HG03354 (cell line): ENCODE results near the gene KIAA1671.
"Not testable (repeated sequence)": the region's sequence is repeated elsewhere in the genome, so short reads cannot be mapped to it uniquely, and the experiment has no call there.

Experiments
- ATAC-seq: cut with Tn5 transposase; IDR thresholded peaks from one replicate; pipeline ENCODE4 v1.9.1; 2021; ENCODE audit warnings: mild to moderate bottlenecking; ENCODE audit not compliant: unreplicated experiment, poor library complexity, severe bottlenecking

The KIAA1671 gene

DNA sequence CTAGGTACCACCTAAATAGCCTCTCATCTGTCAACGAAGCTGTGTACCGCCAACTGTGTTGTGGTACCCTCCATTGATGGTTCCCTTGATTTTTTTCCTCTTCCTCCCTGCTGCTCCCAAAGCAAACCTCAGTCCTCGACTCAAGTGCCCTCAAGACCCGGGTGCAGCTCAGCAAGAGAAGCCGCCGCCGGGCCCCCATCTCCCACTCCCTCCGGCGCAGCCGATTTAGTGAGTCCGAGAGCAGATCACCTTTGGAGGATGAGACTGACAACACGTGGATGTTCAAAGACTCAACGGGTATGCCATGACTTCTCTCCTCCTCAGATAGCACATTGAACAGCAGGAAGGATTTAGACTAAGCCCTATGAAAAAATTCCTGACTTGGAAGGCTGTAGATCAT, 224.7 kb downstream of the KIAA1671 start:
- ATAC-seq = no peak

DNA sequence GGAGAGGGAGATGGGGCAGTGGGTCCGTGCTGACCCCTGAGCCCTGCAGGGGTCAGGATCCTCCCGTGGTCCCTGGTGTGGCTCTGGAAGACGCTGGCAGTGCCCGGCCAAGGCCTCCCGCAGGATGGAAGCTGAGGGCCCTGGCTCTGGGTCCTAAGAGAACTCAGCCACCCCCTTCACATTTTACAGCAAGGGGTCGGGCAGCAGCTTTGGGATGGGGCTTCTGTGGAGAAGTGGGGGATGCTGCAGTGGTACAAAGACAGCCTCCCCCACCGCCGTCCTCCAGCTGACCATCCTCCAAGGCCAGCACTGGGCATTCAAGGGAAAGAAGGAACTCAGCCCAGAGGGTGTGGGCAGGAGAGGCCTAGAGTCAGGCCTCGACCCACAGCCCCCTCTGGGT, 225.4 kb downstream of the KIAA1671 start:
- no peak for ATAC-seq

DNA sequence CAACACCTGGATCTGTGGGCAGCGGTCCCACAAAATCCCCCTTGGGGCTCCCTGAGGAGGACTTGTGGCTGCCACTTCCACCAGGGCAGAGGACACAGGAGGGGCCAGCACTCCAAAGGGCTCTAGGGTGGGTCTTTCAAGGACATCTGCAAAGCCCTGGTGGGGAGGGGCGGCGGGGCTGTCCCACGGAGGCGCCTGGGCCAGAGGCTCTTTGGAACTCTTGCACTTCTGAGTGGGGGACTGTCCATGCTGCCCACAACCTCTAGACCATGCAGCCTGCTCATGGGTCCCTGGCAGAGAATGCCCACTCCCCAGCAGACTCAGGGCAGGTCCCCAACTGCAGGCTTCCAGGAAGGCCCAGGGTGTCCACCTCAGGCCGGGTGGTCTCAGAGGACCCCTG, 225.8 kb downstream of the KIAA1671 start:
- not testable (repeated sequence) for ATAC-seq

DNA sequence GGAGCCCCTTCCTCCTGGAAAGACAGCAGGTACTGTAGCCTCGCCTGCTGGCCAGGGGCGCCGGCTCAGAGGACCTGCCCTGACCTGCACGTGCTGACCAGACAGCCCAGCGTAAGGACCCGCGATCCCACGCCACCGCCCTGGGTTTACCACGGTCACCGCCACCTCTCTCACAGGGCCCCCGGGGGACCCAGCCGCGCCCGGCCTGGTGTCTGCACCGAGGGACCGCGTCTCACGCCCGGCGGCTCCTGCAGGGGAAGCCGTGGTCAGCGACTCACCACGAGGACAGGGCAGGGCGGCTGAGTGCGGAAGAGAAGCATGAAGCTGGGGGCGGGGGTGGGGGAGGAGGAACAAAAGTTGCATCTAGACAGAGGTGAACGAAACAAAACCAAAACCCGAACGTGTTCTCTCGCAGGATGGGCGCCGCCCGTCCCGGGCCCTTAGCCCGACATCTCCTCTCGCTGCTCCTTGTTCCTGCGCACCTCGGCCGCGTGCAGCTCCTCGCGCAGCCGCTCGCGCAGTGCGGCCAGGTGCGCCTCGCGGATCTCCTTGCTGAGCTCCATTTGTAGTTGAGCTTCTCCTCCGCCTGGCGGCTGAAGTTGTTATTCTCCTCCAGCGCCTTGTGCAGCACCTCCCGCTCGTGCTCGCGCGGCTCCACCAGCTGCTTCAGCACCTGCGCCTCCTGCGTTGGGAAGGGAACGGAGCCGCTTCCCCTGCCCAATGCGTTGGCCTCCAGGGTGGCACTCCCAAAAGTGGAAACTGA, 226.5 kb downstream of the KIAA1671 start:
- not testable (repeated sequence) for ATAC-seq

DNA sequence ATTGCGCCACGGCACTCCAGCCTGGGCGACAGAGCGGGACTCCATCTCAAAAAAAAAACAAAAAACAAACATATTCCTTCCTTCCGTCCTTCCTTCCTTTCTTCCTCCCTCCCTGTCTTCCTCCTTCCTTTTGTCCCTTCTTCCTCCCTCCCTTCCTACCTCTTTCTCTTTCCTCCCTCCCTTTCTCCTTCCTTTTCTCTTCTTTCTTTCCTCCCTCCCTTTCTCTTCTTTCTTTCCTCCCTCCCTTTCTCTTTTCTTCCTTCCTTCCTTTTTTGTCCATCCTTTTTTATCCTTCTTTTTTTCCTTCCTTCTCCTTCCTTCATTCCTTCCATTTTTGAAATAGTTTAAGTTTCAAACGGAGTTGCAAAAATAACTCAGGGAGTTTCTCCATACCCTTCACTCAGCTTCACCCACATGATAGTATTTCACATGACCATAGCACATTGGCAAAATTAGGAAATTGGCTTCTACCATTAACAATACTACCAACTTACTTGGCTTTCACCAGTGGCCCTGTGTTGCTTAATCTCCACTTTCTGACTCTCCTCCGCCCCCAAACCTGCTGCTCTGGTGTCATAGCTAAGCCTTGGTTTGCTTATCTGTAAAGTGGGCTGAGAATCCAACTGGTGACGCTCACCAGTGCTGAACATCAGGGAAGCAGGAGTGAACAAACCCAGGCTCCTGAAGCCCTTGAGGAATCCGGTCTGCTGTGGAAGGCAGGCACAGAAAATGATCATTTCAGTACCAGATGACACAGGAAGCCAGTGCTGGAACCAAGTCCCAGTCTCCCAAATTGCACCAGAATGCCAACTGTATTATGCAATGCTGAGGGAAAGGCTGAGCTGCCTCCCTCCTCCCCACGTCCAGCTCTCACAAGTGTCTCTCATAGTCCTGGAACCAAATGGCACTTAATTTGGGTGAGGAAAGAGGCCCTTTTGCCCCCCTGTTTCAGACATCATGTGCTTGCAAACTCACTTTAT, 229.9 kb downstream of the KIAA1671 start:
- no peak for ATAC-seq

DNA sequence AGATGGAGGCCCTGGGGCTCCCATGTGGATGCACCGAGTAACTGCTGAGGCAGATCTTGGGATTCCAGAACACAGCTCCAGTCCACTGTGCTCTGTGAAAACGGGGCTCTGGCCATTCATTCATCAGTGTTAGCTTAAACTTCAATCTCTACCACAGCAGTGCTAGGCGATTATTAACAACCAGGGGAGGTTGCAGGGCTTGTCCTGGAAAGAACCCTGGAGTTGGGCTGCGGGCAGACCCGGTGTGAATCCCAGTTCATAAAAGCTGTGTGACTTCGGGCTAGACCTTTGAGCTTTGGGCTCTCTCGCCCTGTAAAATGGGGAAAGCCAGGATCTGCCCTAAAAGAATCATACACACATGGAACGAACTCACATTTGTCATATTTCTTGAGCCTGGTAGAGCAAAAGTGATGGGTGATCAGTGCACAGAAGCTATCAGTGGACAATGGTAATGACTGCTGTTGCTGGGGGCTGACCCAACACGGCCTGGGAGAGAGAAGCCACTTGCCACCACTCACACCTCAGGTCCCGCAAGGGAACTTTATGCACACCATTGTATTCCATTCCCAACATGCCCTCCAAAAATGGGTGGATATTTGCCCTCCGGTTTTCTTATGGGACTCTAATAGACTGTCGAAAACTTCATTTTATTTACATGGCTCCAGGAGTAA, 231.6 kb downstream of the KIAA1671 start:
- no peak for ATAC-seq

DNA sequence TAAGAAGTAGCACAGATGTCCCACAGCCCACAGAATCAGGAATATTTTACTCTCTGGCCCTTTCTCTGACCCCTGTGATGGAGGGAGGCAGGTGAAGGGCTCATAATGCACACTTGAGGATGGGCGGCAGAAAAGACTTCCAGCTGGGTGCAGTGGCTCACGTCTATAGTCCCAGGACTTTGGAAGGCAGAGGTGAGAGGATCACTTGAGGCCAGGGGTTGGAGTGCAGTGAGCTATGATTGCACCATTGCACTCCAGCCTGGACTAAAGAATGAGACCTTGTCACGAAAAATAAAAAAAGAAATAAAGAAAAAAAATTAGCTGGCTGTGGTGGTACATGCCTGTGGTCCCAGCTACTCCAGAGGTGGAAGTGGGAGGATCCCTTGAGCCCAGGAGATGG, 233.6 kb downstream of the KIAA1671 start:
- no peak for ATAC-seq

DNA sequence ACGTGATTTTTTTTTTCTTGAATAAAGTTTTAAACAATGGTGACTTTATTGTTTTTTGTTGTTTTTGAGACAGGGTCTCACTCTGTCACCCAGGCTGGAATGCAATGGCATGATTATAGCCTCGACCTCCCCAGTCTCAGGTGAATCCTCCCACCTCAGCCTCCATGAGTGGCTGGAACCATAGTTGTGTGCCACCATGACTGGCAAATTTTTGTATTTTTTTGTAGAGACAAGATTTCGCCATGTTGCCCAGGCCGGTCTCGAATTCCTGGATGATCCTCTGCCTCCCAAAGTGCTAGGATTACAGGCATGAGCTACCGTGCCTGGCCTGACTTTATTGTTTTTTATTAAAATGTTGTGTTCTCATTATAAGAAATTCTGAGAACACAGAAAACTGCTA, 235.0 kb downstream of the KIAA1671 start:
- no peak for ATAC-seq

DNA sequence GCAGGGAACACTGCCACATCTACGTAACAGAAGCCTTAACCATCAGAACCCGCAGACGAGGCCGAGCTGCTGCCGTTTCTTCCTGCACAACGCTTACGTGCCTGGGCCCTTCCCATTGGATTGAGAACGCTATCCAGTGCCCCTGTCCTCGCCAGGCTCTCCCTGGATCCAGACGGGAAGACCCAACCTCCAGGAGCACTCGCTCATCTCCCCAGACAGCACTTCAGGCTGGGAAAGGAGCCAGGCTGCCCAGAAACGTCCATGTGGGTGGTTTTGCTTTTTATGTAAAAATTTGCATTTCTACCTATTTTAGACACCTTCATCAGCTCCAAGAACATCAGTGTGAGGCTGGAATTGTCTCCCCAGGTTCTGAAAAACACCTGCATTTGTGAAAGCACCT, 239.9 kb downstream of the KIAA1671 start:
- no peak for ATAC-seq

DNA sequence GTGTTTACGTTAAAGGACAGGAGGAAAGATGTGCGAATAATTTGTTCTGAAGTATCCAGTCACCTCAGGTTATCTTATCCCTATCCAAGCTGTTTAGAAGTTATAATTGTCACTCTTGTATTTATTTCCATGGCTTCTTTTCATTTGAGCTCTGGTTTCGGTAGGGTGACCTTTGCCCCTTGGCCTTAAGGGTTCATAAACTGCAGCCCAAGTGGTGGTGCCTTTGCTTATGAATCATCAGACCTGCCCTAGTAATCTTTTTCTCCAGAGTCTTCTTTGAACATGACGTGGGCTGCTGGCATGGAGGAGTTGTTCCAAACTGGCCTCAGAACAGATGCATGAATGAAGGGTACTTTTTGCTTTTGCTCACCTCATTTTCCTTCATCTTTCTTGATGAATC, 240.6 kb downstream of the KIAA1671 start:
- no peak for ATAC-seq

DNA sequence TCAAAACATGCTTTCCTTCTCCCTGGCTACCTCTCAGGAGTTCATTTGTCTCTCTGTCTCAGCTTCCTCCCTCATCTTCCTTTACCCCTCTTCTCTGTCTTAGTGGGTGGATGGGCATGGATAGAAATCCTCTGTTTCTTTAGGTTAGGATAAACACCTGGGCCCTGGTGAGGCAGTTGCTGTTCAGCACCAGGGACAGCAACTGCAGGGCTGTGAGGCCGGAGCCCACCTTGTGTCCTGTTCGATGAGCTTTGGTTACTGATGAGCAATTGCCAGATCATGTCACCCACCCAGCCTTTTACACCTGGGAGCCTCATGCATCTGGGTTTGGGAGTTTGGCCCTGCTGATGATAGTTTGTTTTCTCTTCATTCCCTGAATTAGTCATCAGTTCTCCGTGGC, 241.0 kb downstream of the KIAA1671 start:
- ATAC-seq = no peak

DNA sequence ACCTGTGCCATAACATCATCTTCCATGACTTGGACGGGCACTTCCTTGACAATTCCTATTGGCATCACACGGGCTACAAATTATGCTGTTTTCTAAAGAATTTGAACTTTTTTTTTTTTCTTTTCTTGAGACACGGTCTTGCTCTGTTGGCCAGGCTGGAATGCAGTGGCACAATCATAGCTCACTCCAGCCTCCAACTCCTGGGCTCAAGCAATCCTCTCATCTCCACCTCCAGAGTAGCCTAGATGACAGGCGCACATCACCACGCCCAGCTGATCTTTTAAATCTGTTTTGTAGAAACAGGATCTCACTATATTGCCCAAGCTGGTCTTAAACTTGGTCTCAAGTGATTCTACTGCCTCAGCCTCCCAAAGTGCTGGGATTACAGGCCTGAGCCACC, 243.8 kb downstream of the KIAA1671 start:
- ATAC-seq = no peak

DNA sequence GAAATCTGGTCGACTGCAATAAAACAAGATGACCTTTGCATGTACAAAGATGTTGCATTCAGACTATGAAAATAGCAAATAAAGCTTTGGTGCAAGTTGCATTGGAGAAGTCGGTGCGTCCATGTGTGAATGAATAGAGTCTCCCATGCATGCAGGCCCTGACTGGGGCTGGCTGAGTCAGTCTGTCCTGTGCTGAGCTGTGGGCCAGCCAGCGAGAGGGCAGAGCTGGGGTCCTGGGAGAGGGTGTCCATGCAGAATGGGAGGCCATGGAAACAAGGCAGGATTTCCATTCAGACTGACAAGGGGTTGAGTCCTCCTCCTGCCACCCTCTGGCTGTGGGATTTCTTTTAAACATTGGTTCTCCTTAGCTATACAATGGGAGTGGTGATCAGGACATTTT, 244.8 kb downstream of the KIAA1671 start:
- no peak for ATAC-seq

DNA sequence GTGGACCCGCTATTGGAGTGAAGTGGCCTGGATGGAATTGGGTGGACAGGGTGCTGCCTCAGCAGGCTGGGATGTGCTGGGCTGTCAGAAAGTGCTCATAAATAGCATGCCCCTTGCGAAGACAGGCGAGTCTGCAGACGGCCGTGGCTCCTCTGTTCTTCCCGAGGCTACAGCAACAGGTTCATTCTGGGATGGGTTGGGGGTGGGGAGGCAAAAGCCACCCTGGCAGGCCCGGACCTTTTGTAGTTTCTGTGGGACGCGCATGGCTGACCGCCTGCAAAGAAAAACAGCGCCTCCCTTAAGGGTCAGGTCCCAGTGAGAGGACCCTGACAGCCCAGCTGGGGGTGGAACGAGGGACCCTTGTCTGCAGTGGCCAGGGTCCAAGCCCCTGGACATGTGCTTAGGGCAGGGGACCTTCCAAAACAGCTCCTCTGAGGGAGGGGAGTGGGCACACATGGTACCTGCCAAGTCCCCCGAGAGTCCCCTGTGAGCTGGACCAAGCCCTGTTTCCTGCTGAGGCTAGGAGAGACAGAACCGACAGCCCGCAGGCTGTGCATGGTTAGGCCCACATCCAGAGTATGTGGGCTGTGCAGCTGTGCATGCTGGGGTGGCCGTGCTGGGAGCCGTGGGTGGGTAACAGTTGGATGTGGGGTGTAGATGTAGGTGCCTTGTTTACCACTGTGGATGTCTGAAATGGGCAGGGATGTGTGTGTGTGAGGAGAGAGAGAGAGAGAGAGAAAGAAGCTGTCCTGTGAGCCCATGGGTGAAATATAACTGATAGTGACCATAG, 247.4 kb downstream of the KIAA1671 start, which contains the start of gene CRYBB3:
Gene CRYBB3, plus strand, starts transcription at position 128 of the 790 bp plus-strand sequence. CDS start 1,539 bp downstream, outside the sequence.
- no peak for ATAC-seq

DNA sequence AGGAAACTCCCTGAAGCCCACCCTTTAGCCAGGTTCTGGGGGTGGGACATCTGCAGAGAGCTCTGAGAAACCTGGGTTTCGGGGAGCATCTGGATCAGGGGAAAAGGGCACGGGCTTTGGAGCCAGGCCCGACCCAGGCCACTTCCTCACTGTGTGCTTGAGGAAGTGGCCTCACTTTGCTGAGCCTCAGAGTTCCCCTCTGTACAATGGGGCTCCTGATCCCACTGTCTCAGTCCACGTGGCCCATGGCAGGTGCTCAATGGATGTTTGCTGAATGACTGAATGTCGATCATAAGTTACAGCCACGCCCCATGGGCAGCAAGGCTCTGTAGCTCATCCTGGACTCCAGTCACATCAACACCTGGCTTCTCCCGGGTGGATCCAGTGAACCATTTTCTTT, 248.5 kb downstream of the KIAA1671 start:
- ATAC-seq = no peak

DNA sequence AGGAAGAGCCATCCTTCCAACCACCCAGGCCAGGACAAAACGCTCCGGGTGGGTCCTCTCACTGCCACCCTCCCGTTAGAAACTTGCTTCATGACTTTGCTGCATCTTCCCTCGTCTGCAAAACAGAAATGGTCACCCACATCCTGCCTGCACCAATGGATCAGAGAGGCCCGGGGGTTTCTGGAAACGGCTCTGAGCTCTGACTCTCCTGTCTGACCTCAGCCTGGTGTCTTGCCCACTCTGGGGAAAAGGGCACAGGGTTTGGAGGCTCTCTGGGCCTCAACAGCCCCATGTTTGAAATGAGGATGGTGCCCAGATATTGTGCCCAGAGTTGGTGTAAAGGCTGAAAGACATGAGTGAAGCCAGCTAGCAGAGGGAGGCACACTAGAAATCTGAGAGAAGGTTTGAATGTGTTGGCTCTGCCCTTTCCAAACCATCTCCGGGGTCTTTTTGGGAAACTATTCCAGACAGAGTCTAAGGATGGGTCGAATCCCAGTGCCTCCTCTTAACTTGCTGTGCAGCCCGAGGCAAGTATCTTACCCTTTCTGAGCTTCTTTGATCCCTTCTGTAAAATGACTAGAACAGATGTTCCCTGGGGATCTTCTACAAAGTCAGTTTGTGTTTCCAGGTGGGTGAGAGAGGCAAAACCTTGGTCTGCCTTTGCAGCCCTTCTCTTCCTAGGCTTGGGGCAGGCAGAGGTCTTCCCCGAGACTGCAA, 249.2 kb downstream of the KIAA1671 start:
- no peak for ATAC-seq

DNA sequence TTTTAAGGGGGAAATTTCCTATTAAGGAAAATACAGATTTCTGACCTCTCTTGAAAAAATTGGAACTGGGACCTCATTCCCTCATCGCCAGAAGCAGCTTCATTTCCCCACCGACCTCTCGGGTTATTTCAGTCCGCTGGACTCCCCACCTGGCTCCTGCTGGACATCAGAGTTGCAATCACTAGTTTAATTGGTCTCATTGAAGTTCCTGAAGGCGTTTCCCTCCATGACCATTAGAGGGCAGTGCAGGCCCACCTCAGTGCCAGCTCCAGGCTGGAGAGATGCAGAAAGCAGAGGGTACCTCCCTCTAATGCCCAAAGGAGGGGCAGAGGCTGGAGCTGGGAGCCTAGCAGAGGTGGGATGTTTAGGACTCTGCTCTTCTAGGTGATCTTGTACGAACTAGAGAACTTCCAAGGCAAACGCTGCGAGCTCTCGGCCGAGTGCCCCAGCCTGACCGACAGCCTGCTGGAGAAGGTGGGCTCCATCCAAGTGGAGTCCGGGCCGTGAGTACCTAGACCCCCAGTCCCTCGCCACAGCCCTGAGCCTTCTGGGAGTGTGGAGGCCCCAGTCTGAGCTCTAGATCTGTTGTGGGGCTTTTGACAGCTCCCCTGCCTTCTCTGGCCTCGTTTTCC, 249.9 kb downstream of the KIAA1671 start:
- no peak for ATAC-seq

DNA sequence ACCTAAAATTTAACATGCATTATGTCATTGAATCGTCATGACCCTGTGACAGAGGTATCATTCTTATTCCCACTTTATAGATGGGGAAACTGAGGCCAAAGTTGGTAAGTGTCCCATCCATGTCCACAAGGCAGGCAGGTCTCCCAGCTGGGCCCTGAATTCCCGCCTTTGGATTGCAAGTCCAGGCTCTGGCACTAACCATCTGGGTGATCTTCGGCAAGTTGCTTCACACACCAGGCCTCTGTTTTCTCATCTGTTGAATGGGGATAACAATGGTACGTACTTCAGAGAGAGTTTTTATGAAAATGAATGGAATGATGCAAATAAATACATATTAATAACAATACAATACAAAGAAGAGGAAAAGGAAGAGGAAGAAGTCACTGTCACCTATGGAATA, 250.6 kb downstream of the KIAA1671 start:
- no peak for ATAC-seq
